Eye (tissue), 1 donor: Measurements from ENCODE around the gene ZNF66.
A peak's percentile ranks its signal among the peaks of the same experiment; 100 is the strongest.
"Not testable (repeated sequence)": the region's sequence is repeated elsewhere in the genome, so short reads cannot be mapped to it uniquely, and the experiment has no call there.

Experiments used
- DNase-seq: peaks from one replicate; pipeline ENCODE4 v3.0.0-alpha.2; 2015

Gene ZNF66

DNA sequence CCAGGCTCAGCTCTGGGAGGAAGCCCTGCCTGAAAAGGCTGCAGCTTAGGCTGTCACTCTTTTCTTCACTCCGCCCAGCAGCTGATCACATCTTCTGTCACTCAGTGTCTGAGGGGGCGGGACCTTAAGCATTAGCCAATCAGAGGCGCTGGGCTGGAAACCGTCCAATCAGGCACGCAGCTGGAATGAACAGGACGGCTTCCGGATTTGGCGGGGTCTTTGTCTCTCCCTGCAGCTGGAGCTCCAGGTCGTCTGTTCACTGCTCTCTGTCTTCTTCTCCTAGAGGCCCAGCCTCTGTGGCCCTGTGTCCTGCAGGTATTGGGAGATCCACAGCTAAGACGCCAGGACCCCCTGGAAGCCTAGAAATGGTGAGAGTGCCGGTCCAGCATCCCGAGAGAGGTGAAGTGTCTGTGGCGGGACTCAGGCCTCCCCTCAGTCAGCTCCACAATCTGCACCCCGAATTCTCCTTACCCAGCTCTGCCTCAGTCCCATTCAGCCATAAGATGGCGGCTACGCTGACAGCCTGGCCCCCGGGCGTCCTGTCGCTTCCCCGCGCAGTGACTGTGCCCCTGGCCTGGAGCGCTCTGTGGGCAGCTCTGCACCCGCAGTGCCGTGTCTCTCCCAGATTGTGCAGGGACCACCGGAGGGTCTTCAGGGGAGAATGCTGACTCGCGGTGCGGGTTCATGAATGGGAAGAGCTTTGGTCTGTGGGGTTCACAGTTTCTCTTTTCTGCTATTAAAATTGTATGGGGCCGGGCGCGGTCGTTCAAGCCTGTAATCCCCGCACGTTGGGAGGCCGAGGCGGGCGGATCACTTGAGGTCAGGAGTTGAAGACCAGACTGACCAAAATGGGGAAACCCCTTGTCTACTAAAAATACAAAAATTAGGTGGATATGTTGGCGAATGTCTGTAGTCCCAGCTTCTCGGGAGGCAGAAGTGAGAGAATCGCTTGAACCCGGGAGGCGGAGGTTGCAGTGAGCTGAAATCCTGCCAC lies at the start of gene ZNF66:
TSS of gene ZNF66 (plus strand) at position 222 of the 994 bp plus-strand sequence. CDS start at position 366, 144 bp downstream.
- peak; percentile 100 for DNase-seq

DNA sequence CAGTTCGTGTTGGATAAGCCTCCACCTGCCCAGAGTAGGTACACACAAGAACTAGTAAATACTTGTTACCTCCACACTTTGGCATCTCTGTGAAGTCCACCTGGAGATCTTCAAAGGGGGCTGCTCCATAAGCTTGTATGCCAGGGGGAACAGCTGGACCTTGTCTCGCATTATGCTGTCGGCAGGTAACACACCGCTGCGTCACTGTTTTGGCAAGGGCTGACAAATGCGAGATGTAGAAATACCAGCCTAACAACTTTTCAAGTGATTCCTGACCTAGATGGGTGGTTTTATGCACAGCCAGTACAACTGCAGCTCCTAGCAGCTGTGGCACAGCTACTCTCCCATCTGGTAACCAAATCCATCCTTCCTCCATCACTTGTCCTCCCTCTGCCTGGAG lies 25.9 kb upstream of the ZNF66 start:
- peak; percentile 12 for DNase-seq

DNA sequence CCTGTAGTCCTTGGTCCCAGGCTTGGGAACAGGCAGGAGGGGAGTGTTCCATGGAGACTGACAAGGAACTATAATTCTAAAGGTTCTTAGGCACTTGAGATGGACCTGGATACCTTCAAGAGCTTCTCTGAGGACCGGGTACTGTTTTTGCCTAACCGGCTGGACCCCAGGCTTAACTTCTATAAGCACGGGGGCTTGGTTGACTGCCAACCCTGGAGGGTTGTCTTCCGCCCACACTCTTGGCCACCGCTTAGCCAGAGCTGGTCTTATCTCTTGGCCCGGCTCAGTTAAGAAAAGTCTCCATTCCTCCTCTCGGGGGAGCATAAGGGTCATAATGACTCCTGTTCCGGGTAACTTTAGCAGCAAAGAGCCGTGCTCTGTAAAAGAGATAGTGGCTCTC lies 23.8 kb upstream of the ZNF66 start:
- not testable (repeated sequence) for DNase-seq

DNA sequence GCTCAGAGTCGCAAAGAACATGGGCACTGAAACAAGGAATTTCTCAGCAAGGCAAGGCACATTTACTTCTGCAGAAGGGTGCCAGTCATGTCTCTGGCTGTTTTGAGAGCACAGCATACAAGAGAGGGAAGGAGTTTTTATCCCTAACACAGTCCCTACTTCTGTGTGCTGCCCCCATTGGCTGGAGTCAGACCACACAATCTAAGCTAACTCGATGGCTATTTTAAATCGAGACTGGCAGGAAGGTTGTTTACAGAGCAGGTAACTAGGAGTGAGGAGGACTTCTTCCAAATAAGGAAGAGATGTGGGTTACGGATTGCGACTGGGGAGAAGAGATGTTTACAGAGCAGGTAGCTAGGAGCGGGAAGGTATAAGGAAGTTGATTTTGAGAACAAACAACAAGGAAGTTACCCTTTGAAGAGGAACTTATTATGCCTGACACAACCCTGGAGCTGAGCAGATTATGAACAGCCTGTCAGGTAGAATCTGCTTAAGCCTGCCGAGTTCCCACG lies 6.8 kb upstream of the ZNF66 start:
- not testable (repeated sequence) for DNase-seq

DNA sequence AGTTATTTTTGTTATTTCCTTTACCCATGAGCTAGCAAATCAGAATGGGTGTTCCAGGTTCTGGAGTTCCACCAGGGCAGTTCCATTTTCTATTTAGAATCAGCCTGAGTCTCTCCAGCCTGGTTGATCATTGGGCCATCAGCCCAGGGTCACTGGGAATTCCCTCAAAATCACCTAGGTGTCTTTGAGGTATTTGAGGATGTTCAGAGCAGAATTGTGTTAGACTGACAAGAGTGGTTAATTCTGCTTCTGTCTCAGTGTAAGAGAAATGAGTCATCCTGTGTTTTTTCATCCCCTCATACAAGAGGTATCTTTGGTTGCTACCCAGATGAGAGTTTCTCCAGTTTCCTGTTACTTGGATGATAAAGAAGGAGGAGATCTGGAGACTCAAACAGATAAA lies 11.7 kb downstream of the ZNF66 start:
- no peak for DNase-seq

DNA sequence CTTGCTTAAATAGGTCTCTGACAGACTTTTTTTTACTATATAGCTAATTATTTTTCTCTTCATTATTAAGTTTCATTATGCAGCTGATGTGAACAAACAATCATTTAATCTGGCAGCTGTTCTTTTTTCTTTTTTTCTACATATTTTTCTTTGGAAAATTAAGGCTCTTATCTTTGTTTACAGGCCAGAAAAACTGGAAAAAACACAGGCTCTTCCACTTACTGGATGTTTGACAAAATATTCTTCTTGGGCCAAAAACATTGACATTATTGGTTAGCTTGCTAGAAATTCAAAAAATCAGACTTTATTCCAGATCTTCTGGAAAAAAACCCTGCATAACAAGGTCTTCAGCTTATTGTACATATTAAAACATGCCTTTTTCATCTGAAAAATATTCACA lies 15.7 kb downstream of the ZNF66 start:
- no peak for DNase-seq

DNA sequence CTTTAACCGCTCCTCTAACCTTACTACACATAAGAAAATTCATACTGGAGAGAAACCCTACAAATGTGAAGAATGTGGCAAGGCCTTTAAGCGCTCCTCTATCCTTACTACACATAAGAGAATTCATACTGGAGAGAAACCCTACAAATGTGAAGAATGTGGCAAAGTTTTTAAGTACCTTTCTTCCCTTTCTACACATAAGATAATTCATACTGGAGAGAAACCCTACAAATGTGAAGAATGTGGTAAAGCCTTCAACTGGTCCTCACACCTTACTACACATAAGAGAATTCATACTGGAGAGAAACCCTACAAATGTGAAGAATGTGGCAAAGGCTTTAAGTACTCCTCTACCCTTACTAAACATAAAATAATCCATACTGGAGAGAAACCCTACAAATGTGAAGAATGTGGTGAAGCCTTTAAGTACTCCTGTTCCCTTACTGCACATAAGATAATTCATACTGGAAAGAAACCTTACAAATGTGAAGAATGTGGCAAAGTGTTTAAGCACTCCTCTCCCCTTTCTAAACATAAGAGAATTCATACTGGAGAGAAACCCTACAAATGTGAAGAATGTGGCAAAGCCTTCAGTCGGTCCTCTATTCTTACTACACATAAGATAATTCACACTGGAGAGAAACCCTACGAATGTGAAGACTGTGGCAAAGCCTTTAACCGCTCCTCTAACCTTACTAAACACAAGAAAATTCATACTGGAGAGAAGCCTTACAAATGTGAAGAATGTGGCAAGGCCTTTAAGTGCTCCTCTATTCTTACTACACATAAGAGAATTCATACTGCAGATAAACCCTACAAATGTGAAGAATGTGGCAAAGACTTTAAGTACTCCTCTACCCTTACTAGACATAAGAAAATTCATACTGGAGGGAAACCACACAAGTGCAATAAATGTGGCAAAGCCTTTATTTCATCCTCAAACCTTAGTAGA lies 30.5 kb downstream of the ZNF66 start:
- not testable (repeated sequence) for DNase-seq

DNA sequence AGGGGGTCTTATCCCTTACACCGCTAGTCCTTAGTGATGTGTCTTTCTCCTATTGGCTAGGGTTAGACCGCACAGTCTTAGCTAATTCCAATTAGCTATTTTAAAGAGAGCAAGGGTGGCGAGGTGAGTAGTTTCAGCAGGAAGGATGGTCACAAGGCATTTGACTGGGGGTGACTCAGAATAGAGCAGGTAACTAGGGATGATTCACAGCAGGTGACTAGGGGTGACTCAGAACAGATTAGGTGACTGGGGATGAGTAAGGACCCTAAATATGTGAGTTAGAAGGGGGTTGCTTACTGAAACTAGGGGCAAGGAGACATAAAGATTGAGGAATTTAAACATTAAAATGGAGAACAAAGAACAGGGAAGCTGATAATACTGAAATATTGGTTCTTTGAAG lies 64.3 kb downstream of the ZNF66 start:
- no peak for DNase-seq
